ENCODE data around the gene RAB3IP.

- TF ChIP-seq, protein P1, sequence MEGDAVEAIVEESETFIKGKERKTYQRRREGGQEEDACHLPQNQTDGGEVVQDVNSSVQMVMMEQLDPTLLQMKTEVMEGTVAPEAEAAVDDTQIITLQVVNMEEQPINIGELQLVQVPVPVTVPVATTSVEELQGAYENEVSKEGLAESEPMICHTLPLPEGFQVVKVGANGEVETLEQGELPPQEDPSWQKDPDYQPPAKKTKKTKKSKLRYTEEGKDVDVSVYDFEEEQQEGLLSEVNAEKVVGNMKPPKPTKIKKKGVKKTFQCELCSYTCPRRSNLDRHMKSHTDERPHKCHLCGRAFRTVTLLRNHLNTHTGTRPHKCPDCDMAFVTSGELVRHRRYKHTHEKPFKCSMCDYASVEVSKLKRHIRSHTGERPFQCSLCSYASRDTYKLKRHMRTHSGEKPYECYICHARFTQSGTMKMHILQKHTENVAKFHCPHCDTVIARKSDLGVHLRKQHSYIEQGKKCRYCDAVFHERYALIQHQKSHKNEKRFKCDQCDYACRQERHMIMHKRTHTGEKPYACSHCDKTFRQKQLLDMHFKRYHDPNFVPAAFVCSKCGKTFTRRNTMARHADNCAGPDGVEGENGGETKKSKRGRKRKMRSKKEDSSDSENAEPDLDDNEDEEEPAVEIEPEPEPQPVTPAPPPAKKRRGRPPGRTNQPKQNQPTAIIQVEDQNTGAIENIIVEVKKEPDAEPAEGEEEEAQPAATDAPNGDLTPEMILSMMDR (IDR thresholded peaks at IDR 0.05 in 4 of 5, conservative IDR thresholded peaks at IDR 0.05 in 1 of 5): no peak
- no peak for TF ChIP-seq POLR2A (IDR thresholded peaks at IDR 0.05)
Measured at GRCh38 chr12:69720750-69721149, 17.9 kb upstream of the RAB3IP start.

Data from gastrocnemius medialis (tissue), 4 donors.